GM18861 (cell line): ENCODE results near the gene SCYL1.

Experiments
- ATAC-seq: cut with Tn5 transposase; IDR thresholded peaks from one replicate; pipeline ENCODE4 v1.9.1; 2021; ENCODE audit not compliant: unreplicated experiment

Gene SCYL1

DNA sequence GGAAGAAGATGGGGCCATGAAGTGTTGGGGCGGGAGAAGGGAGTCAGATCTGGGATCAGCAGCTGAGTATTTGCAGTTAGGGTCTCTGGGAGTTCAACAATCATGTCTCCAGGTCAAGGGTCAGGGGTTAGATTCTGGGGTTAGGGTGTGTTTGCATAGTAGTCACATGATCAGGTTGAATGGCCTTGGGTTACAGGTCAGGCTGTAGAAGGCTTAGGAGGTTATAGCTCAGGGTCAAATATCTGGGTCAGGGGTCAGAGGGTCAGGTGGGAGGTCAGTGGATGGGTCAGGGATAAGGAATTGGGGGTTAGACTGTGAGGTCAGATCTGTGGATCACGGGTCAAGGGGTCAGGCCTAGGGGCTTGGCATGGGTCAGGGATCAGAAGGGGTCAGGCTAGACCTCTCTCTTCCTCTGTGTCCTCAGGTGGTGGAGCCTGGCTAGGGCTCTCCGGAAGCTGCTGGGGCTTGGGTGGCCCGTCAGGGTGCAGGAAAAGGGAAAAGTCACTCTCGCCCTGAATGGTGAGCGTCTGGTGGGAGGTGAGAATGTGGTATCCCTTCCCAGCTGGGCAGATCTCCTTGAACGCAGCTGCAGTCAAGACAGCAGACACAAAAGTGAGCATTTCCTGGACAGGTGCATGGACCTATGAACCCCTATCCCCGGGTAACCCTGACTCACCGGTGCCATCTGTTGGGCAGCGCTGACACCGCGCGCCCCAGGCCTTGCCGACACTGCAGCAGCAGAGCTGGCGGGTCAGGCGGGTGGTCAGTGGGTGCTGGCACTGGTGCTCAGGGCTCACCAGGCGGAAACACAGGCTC lies 26.9 kb downstream of the SCYL1 start:
- ATAC-seq = peak; percentile 59

DNA sequence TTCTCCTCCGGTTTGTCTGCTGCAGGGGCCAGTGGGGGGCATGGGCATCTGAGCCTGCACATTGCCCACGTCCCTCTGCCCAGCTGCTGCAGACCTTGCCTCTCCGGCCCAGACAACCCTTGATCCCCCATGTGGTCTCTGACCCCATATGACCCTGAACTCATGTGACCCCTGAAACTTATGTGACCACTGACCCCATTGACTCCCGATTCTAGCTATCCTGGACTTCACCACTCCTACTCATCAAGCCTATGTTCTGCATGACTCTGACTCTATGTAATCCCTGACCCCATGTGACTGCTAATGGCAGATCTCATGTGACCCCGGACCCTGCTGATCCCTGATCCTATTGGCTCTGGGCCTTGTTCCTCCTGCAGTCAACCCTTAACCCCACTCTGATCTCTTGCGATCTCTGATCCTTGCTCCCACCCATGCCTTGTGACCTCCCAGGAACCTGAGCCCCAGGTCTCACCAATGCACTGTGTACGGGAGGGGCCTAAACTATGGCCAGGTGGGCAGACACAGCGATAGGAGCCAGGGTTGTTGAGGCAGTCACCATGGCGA lies 27.6 kb downstream of the SCYL1 start:
- no peak for ATAC-seq

DNA sequence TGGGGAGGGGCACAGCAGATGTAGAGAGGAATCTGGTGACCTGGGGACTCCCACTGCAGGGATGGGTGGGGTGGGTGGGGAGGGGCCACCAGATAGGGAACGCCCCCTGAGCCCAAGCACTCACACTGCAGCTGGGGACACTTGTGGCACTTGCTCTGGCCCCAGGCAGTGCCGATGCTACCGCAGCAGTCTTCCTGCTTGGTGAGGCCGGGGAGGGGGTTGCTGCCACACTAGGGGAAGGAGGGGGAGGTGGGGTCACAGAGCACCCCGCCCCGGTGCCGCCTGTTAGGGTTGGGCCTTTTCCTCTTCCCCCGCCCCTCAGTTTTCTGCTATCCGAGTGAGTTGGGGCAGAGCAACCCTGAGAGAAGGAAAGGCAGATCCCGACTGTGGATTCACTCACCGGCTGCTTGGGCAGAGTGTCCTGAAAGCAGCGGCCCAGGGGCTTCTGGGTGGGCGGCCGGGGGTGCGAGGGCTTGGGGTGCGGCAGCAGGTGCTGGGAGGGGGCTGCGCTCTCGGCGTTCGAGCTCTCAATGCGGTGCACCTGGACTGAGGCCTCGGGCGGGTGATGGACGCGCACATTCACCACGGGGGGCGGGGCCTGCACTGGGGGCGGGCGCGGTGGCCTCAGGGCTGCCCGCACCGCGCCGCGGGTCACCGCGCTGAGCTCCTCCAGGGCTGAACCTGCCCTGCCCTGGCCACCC lies 28.6 kb downstream of the SCYL1 start:
- ATAC-seq = no peak

DNA sequence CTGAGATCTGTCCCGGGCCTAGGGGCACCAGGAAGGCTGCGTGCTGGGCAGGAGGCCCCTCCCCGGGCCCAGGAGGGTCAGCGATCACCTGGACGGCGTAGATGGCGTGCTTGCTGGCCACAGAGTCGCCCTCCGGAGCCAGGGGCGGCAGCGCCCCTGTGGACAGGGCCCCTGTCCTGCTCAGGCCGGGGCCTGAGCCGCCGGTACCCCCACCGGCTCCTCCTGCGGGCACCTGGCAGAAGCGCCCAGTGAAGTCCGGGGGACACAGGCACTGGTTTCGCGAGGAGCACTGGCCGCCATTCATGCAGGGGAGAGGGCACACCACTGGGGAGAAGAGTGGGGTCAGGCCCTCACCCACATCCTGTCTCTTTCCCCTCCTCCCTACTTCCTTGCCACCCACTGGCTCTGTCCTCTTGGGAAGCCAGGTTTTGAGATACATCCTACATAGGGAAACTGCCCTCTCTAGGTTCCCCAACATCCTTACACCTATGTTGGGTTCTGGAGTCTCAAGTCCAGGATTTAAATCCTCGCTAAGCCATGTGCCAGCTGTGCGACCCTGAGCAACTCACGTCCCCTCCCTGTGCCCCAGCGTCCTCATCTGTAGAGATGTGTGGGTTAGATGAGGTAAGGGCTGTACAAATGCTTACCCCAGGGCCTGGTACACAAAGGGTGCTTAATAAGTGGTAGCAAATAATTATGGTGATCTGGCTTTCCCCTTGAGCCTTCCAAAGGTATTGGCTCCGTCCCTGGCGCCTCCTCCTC lies 29.4 kb downstream of the SCYL1 start:
- no peak for ATAC-seq

DNA sequence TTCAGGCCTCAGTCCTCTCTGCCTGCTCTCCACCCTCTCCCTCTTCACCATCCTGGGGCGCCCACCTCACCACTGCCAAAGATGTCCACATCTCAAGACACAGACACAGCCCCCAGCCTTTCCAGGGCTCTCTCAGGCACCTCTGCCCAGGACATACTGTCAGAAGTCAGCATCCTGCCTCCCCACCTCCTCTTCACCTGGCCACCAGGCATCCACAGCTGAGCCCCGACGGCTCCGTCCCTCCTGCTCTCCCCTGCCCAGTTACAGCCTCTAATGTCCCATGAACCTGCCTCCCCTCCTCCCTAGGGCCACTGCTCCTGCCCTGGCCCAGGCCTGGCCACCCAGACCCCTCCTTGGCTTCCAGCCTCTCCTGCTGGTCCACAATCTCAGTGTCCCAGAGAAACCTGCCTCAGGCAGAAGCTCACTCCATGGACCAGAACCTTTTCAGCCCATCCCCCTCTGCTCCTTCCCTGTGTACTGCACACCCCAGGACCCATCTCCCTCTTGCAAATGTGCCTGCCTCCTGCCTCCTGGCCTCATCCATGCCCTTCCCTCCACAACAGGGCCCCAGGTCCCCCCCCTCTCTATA lies 30.1 kb downstream of the SCYL1 start:
- ATAC-seq = no peak

DNA sequence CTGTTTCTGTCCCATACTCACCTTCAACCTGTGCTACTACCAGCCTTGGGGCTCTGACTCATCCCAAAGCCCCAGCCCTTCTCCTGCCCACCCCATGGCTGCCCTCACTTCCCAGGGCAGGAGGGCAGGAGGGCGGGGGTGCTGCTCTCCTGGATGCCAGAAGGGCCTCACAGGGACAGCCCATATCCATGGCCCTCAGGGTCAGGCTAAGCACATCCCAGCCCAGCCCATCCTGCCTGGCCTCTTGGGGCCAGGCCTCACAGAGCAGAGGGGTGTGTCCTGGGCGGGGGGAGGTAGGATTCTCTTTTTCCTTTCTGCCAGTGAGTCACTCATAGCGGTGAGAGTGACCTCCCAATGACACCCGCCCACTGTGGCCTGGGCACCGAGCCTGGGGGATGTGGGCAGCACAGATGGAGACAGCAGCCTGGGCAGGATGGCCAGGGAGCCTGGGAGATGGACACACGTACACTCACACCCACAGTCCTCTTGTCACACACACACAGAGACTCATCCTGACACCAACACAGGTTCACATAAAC lies 30.9 kb downstream of the SCYL1 start:
- no peak for ATAC-seq

DNA sequence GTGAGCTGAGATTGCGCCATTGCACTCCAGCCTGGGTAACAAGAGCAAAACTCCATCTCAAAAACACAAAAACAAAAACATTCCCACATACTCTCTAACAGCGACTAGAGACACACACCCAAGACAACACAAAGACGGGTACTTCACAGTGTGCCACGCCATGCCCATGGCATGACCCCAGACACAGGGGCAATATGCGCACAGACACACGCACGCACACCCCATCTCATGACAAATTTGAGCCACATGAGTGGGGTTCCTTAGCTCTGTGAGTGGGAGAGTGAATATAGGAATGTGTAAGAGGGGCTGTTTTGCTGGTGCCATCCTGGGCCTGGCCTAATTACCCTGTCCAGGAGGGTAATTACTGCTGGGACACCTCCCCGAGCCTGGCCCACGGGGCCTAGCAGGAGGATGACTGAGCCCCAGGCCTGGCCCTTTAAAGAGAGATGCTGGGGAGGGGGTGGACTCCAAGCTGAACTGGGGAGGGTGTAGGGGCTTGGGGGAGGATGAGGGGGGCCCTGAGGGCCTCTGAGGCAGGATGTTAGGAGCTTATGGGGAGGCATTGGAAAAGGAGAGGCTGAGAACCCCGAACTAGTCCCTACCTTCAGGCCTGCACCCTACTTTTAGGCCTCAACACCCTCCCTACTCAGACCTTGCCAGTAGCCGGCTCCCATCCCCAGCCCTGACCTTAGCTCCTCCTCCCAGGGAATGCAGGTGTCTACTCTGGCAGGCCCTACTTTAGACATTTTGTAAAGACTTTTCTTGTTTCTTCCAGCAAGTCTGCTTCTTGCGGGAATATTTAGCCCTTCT lies 31.8 kb downstream of the SCYL1 start:
- ATAC-seq = no peak

DNA sequence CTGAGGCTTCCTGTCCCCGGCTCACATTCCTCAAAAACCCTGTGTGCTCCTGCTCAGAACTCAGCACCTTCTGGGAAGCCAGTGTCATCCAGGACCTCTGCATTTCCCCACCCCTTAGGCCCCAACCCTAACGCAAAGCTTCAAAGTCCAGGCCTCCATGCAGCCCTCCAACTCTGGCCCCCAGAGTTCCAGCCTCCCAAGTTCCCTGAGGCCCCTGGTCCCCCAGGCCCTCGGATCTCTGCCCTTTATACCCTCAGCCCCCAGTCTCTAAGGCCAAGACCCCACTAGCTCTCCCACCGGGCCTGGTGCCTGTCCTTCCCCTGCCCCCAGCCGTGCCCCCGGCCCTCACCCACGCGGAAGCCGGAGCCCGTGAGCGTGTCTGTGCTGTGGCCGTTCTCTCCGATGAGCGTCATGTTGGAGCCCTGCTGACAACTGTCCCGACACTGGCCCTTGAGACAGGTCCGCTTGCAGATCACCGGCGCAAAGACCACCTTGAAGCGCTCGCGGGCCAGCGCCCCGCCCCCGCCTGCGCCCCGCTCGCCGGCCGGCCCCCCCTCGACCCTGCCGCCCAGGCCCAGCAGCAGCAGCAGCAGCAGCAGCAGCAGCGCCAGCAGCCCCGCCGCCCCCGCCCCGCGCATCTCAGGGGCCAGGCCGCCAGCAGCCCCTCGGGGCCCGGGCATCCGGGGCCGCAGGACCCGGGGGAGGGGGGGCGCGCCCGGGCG lies 32.6 kb downstream of the SCYL1 start:
- ATAC-seq = no peak

DNA sequence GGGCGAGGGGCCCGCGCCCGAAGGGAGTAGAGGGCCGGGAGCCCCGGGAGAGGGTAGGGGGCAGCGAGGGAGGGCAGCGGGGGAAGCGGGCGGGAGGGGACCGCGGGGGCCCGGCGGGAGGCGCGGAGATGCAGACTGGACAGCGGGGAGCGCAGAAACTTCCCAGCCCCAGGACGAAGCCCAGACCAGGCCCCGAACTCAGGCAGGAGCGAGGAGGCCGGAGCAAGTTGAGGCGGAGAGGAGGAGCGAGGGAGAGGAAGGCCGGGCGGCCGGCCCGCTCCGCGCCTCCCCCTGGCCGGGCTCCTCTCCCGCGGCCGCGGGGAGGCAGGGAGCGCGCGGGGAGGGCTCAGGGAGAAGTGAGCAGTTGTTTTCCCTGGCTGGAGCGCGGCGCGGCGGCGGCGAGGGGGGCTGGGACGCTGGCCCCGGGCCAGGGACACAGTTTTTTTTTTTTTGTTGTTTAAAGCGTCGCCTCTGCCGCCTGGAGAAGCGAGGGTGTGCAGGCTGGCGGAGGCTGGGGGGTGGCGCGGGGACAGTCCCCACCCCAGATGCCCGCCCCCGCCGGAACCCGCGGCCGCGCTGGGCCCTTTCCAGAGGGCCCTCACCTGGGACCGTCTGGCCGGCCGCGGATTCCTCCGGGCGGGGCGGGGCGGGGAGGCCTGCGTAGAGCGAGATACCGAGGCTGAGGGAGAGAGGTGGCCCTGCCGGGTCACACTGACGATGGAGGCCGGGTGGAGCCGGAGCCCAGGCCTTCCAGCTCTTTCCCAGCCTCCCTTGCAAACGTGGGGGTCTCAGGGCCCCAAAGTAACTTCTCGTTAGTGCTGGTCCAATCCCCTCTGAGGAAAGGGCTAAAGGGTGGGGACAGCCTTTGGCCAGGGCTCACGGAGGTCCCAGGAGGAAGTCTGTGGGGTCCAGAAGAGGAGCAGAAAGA lies 33.4 kb downstream of the SCYL1 start, which contains the start of gene LTBP3:
Gene LTBP3, minus strand, starts transcription at position 358 of the 928 bp plus-strand sequence. CDS start 400 bp downstream, outside the sequence.
- ATAC-seq = no peak

DNA sequence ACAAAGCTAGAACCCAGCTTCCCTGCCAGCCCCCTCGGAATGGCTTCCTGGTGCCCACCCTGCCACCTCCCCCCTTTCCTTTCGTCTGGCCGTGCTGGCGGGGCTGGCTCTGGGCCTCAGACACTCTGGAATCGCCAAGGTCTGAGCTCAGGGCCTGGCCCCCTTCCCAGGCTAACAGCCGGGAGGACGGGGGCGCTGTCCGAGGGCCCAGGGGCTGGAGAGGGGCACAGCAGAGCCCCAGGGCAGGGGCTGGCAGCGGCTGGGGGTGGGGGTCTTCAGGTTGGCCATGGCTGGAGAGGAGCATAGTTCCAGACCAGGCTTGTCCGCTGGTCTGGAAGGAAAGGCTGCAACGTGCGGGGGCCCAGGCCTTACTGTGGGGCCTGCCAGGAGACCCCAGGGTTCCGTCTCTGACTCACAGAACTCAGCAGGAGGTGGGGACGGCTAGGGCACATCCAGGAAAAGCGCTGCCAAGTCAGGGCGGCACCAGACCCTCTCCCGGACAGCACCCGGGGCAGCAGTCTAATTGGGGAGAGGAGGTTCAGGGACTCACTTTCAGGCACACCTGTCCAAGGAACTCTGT lies 34.1 kb downstream of the SCYL1 start:
- ATAC-seq = no peak

DNA sequence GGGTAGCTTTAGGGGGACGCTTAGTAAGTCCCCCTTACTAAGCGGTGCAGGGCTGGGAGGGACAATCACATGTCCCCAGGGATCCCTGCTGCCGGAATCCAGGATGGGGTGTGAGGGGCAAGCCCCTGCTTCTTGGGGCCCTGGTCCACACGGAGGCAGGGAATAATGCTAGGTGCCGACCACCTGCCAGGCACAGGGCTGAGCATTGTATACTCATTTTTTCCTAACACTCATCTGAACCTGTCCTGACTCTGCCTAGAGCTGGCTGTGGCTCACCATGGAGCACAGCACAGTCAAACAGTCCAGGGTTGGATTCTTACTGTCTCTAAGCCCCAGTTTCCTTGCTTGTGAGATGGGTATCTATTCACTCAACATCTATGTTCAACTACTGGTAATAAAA lies 34.7 kb downstream of the SCYL1 start:
- ATAC-seq = no peak

DNA sequence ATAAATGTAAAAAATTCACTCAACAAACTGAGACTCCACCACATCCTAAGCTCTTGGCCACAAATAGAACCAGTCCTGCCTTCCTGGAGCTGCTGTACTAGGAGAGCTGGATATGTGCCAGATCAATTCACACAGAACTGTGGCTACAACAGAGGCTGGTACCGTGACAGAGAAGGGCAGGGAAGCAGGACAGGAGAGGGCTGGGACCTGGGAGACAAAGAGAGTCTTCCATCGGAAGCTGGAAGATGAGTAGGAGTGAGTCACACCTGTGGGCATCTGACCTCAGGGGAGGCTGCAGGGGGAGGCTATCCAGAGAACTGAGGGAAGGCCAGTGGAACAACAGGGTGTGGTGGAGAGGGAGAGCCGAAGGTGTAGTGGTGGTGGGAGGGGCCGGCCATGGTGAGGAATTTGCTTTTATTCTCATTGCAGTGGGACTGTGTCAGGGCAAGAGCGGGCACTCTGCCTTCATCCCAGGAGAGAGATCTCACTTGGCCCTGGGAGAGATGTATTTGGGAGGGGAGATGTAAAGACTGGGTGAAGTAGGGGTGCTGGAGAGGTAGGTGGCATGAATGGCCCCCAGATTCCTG lies 35.2 kb downstream of the SCYL1 start:
- ATAC-seq = no peak

DNA sequence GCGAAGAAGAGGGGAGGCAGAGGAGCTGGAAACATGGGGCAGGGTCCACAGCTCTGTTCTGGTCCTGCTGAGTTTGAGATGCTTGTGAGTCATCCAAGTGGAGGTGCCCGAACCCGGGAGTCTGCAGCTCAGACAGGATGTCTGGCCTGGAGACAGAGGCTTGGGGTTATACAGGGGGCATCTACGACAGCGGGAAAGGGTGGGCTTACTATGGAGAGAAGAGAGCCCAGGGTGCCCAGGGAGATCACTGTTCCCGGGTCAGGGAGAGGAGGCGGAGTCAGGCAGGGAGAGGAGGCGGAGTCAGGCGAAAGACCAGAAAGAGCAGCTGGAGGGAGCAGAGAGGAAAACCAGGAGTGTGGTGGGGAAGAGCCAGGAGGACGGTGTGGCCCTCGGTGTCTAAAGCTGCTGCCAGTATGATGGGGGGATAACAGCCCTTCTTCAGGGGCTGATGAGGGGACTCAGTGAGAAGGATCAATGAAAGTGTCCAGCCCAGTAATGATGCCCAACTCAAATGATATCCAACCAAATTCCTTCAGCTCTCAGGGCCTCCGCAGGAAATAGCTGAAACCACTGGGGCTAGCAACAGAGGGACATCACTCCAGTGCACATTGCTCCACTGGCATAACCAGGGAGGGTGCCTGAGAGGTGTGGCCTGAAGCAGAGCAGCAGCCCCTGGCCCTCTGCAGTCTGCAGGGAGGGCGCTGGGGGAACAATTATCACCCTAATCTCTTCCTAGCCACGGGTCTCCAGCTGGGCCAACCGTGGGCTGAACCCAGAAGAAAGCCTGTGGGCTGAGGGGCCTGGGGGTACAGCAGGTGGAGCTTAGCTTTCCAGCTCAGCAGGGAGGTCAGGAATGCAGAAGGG lies 35.9 kb downstream of the SCYL1 start:
- no peak for ATAC-seq

DNA sequence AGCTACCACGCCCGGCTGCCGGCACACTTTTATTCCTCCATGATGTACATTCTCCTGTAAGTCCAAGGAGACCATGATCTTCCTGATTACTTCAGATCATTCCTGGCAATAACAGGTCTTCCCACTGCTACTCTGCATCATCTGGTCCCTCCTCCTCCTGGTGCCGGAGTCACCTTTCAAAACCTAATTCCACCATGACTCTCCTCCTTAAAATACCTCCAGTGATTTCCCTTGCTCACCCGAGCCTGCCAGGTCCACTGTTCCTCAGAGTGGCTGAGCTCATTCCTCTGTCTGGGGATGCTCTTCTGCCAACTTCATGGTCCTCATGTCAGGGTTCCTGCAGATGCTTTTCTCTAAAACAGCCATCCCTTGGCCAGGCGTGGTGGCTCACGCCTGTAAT lies 37.1 kb downstream of the SCYL1 start:
- no peak for ATAC-seq

DNA sequence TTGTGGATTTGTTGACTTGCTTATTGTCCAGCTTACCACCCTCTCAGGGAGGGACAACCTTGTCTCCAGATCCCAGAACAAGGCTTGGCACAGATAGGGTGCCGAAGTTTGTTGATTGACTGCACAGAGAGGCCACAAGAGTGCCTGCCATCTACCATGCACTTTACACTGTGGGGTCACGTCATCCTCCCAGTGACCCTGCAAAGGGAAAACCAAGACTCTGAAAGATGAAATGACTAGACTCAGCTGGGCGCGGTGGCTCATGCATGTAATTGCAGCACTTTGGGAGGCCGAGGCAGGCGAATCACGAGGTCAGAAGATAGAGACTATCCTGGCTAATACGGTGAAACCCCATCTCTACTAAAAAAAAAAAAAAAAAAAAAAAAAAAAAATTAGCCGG lies 37.9 kb downstream of the SCYL1 start:
- ATAC-seq = no peak

DNA sequence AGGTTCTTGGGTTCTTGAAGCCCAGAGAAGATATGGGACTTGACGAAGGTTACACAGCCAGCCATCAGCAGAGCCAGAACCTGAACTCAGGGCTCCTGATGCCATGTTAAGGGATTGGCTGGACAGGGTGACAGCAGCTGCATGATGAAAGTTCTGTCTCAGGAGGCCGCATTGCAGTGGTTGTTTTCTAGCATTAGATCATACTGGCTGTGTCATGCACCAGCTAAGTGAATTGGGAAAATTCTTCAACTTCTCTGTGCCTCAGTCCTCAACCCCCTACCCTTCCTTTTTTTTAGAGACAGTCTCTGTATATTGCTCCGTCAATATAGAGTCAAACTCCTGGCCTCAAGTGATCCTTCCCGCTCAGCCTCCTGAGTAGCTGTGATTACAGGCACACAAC lies 38.7 kb downstream of the SCYL1 start:
- no peak for ATAC-seq
